HG03558 (cell line): Measurements from ENCODE around the gene PODN.

Source experiments
- ATAC-seq: cut with Tn5 transposase; IDR thresholded peaks from one replicate; pipeline ENCODE4 v1.9.1; 2021; ENCODE audit warnings: moderate number of reproducible peaks; ENCODE audit not compliant: unreplicated experiment; ENCODE audit errors: extremely low read depth

Gene PODN

DNA sequence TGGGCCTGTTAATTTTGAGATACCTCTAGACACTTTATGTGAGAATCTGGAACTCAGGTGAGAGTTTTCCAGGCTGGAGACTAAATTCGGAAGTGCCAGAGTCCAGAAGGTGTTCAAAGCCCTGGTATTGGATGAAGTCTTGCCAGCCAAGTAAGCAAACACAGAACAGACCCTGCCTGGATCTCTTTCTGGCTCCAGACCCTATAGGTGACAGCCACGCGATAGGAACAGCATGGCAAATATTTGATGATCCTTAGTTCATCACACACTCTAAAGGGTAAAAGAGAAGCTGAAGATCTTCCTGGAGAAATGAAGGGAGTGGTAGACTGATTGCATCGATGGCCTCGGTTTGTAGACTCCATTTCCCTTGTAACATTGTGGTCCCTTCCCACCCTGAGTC is 49.7 kb downstream of the PODN start:
- ATAC-seq = no peak

DNA sequence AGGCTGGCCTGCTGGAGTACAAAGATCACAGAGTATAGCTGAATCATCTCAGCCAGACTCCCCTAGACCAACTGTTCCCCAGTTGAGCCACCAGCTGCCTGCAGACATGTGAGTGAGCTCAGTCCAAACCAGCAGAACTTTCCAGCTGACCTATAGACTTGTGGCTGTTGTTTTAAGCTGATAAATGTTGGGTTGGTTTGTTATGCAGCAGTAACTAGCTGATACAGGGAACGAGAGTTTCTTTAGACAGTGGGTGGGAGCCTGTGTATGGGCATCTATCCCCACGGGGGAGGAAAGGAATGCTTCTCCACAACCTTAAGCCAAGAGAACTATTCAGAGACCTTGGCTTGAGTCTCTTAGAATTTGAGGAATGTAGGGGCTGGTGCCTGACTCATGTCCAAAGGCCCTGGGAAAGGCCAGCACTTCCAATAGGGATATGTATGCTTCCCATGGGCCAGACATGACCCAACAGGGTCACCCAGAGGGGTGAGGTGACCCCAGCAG is 50.3 kb downstream of the PODN start:
- ATAC-seq = no peak

- ATAC-seq = no peak
These were observed 50.8 kb downstream of the PODN start for GRCh38 chr1:53112861-53113260.

DNA sequence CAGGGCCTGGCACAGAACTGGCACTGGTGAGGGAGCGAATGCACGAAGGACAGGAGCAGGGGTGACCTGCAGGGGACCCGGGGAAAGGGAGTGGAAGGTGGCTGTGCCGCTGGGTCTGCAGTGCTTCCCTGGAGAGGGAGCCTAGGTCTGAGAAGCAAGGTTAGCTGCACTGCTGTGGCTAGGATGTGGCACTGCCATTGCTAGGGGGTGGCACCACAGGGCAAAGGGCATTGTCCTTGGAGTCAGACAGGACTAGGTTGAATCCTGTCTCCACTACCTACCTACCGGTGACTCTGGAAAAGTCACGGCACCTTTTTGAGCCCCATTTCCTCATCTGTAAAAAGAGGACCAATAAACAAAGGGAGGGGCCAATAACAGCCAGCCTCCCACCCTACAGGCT is 52.1 kb downstream of the PODN start:
- ATAC-seq = no peak

GRCh38 chr1:53114581-53115400 is 52.8 kb downstream of the PODN start:
- no peak for ATAC-seq

DNA sequence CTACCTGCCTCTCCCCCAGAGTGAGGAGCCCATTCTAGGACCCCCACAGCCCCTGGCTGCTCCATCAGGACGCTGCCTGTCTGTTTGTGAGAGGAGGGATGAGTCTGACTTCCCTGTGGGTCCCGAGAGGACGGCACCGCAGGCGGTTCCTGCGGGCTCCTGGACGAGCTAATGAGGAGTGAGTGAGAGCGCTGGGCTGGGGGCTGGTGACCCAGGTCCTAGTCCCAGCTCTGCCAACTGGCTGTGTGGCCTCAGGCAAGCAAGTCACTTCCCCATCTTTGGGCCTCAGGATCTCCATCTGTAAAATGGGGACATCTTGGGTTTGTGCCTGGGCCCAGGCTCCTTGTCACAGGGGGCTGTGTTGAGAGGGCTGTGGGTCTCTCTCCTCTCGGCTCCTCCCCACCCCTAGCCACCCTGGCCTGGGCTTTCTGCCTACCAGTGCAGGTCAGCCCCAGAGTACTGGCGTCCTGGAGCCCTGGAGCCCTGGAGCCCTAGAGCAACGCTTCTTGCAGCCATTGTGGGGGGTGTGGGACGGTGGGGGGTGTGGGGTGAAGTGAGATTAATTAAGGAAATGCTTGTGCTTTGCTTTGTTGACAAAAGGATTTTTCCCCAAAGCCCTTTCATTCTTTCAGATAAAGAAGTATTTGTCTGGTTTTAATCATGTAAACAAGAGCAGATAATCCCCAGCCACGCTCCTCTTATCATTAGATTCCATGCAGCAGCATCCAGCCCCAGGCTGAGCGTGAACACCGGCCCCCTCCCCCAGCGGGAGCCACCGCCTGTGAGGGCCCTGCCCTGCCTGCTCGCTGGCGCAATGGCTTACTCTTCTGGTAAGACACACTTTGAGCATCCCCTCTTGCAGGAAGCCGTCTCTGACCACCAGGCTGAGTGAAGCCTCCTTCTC is 53.6 kb downstream of the PODN start:
- ATAC-seq = no peak

GRCh38 chr1:53116307-53116810 is 54.3 kb downstream of the PODN start:
- ATAC-seq = no peak

GRCh38 chr1:53116933-53117600 is 55.1 kb downstream of the PODN start:
- ATAC-seq = no peak

- ATAC-seq = no peak
These were observed 55.8 kb downstream of the PODN start for GRCh38 chr1:53117836-53118235.

- ATAC-seq = no peak
These were observed 58.6 kb downstream of the PODN start for GRCh38 chr1:53120659-53121058.

DNA sequence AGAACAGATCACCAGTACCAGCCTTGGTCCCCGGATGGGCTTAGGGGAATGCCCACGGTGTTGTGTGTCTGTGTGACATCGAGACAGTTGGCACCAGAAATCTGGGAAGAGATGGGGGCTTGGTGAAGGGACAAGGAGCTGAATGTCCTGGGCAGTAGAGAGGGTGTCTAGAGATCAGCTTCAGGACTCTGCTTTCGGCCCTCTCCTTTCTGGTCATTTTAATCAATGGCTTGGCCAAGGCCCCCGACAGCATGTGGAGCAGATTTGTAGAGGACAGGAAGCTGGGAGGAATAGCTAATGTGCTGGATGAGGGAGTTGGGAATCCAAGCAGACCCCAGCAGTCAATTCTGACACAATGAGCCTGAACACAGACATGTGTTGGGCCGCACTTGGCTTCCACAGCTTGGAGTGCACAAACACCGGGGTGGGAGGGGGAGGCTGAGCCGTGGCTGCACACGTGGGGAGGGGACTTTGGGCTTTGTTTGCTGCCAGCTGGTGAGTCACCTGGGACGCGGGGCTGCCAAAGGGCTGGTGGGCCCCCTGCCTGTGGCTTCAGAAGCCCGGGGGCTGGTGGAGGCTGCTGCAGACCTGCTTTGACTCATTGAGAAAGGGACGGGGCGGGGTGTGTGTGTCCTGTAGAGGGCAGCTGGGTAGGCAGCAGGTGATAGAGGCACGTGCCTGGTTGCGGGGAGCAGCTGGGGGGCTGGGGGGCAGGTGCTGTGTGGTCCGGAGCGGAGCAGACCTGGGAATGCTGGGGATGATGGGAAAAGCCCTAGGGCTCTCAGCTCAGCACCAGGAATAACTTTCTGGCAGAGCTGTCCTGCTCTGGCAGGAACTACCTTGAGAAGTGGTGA is 59.5 kb downstream of the PODN start:
- no peak for ATAC-seq

DNA sequence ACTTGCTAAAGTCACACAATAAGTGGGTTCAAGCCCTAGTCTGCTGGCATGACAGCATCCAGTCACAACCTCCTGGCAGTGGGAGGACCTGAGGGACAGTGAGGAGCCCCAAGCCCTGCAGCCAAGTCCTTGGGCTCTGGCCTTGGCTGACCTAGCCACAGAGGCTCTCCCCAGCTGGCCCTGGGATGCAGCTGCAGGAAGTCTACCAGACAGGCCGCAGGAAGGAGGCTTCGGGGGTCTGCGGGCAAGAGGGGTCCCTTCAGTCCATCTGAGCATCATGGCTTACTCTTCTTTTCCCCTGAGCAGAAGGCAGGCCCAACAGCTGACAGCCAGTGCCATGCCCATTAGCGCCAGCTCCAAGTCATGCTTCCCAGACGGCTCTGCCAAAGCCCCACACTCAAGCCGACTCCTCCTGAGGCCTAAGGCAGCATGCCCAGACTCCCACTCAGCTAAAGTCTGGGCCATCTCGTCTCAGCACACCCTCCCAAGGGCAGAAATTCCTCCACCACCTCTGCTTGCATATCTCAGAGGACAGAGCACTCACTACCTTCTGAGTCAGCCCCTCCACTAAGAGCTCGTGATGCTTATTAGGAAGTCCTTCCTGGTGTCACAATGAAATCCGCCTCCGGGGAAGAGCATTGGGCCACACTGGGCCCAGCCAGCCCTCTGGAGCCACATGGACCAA is 60.3 kb downstream of the PODN start:
- no peak for ATAC-seq

- ATAC-seq = no peak
These were observed 61.0 kb downstream of the PODN start for GRCh38 chr1:53122961-53123413.

- ATAC-seq = no peak
These were observed 61.6 kb downstream of the PODN start for GRCh38 chr1:53123453-53124140.

DNA sequence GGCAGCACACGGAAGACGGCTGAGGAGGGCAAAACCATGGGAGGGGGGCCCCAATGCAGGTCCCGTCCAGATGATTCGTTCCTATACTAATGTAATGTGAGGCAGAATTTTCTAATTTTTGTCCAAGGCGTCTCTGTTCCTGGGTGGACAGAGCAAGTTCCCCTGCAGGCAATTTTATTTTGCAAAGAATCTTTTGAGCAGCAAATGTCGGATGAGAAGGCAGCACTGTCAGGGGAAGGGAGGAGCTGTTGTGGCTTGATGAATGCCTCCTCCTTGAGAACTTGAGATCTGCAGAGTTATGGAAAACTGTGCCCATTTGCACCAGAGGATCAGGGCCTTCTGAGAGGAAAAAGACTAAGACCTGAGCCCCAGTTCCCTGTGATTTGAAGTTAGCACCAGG is 63.1 kb downstream of the PODN start:
- ATAC-seq = no peak

DNA sequence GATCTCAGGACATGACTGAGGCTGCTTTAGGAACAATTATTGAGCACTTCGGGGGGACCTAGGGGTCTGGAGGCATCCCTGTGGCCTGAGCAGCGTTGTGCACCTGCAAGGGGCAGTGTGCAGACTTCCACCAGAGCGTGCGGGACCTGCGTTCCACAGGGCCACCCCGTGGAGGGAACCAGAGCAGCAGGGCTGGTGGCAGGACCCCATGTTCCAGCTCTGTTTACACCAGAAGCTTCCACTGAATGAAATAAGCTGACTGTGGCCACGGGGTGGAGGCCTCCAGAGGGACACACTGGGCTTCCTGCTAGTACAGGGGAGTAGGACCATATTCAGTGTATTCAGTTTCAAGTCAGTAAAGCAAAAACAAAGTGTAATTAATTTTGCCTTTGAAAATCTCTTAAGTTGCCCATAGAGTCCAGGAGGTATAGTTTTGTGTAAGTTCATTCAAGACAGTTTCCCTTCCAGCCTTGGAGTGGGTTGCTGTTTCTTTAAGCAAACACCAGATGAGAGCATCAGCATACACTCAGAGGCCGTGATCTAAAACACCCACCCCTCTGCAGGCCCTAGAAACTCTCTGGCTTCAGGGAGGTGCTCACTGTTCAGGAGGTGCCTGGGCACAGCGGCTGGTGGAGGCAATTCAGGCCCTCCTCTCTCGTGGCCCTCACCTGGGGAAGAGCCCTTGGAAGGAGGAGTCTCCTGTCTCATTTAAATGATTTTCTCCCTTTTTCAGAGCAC is 63.8 kb downstream of the PODN start:
- ATAC-seq = no peak

- no peak for ATAC-seq
These were observed 64.5 kb downstream of the PODN start for GRCh38 chr1:53126495-53126894.

DNA sequence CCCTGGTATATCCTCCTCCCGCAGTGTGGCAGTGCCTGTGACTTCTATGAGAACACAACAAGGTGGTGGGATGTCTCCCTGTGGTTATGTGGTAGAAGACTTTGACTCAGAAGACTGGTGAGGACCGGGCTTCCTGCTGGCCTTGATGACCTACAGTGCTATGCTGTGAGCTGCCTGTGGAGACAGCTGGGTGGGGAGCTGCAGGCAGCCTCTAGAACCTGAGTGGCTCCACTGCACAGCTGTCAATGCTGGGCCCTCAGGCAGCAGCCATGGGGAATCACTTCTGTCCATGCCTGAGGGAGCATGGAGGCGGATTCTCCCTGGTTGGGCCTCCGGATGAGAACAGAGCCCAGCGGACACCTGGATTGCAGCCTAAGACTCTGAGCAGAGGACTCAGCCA is 65.5 kb downstream of the PODN start:
- no peak for ATAC-seq
